ENCODE measurements around the gene NECTIN1. TPM values are rescaled to one million over a fixed set of nuclear protein-coding genes. Genes with fewer than 3 reads are reported as not detected.
A peak's percentile ranks its signal among the peaks of the same experiment; 100 is the strongest.

NECTIN1 gene
- total RNA-seq, 4 donors from 2014 or later: 2.2 to 4.3 (median 2.5) TPM

- TF ChIP-seq CTCF (IDR thresholded peaks at IDR 0.05): peak in 1 of 3 donors; percentile 68
- peak; percentile 90 for ATAC-seq (ENCODE audit: low FRiP score)
- peak; percentile 48 for DNase-seq (ENCODE audit: low spot score)
Observed at GRCh38 chr11:119666463-119667131, 62.4 kb downstream of the NECTIN1 start.

DNA sequence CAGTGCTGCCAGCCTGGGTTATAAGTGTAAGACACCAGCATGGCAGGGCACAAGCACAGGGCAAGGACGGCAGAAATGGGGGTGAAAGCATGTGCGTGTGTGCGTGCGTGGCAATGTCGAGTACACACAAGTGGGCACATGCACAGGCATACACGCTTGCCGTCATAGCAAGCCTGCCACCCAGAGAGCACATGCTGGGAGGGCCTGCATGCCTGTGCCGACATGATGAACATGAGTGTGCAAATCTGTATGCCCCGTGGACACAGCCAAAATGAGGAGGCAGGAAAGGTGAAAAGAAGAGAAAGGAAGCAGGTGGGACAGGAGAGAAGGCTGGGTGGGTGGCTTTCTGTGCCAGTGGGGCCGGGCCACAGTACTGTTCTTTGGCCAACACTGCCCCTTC, 62.9 kb downstream of the NECTIN1 start:
- DNase-seq (ENCODE audit: low spot score): no peak
- no peak for ATAC-seq (ENCODE audit: low FRiP score)
- no peak for TF ChIP-seq CTCF (IDR thresholded peaks at IDR 0.05)

GRCh38 chr11:119664701-119665420, 64.1 kb downstream of the NECTIN1 start:
- ATAC-seq (ENCODE audit: low FRiP score) (no peak), DNase-seq (ENCODE audit: low spot score) (no peak)
- no peak for TF ChIP-seq CTCF (IDR thresholded peaks at IDR 0.05)

GRCh38 chr11:119664063-119664572, 64.9 kb downstream of the NECTIN1 start:
- no peak for TF ChIP-seq CTCF (IDR thresholded peaks at IDR 0.05)
- ATAC-seq (ENCODE audit: low FRiP score): no peak
- DNase-seq (ENCODE audit: low spot score): no peak

DNA sequence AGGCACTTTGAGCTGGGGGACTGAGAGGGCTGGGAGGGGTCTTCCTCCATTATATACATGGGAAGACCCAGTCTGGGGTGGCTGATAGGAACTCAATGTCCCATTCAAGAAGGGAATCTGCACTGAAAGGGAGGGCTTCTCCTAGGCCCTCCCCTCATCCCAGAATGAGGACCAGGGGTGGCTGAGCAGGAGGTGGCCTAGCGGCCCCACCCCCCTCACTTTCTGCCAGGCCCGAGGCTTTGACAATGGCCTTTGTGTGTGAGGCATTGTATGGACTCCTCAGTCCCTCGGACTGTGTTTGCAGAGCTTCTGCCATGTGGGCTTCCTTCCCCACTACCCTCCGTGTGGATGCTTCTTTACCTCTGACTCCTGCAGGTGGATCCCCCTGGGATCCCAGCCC, 65.7 kb downstream of the NECTIN1 start:
- no peak for ATAC-seq (ENCODE audit: low FRiP score)
- no peak for TF ChIP-seq CTCF (IDR thresholded peaks at IDR 0.05)
- no peak for DNase-seq (ENCODE audit: low spot score)

- DNase-seq (ENCODE audit: low spot score) (no peak), ATAC-seq (ENCODE audit: low FRiP score) (no peak)
- TF ChIP-seq CTCF (IDR thresholded peaks at IDR 0.05): no peak
Observed at GRCh38 chr11:119661226-119661625, 67.8 kb downstream of the NECTIN1 start.

Data from omental fat pad (tissue), 4 donors.